H1 (cell line): ENCODE results near the gene ILKAP. TPM values are rescaled to one million over a fixed set of nuclear protein-coding genes. Genes with fewer than 3 reads are reported as not detected.

Experiments used
- CTCF ChIA-PET: fragments of 300-600 bp; sonication (Branson Sonifier 250); formaldehyde crosslinking; loops from one replicate; lab custom pipeline; 2021; ENCODE audit not compliant: partially characterized antibody; lab: Charles Lee
- POLR2A ChIA-PET: fragments of 300-600 bp; sonication (Branson Sonifier 250); formaldehyde crosslinking; loops from one replicate; lab custom pipeline; 2021; ENCODE audit warnings: inconsistent platforms; ENCODE audit not compliant: partially characterized antibody; lab: Charles Lee
- DNase-seq, 2 experiments: peaks; one replicate each; pipeline versions ENCODE4 v3.0.0 to v3.0.0-alpha.2; 2010 to 2022; ENCODE audit warnings: low spot score in 2 of 2, low read depth in 1 of 2, mixed read lengths in 1 of 2
- FAIRE-seq: peaks from 2 replicates; lab custom pipeline; 2011; peaks lifted over from hg19 to GRCh38; lab: Jason Lieb, UNC
- H2AFZ ChIP-seq: 2 replicates; pipeline ENCODE4 v1.8.1; 2012; ENCODE audit warnings: low read length, inconsistent platforms
- H2AK5ac ChIP-seq: 2 replicates; pipeline ENCODE4 v1.6.1; 2013; ENCODE audit warnings: low read depth, low read length
- H2BK120ac ChIP-seq: replicated peaks from 2 replicates; pipeline ENCODE3; 2013; ENCODE audit warnings: low read depth, low read length, inconsistent platforms
- H2BK12ac ChIP-seq: 2 replicates; pipeline ENCODE4 v1.6.1; 2013; ENCODE audit warnings: low read depth, low read length
- H2BK15ac ChIP-seq: 2 replicates; pipeline ENCODE4 v1.6.1; 2013; ENCODE audit warnings: low read length
- H2BK20ac ChIP-seq: 2 replicates; pipeline ENCODE4 v1.6.1; 2013; ENCODE audit warnings: low read length
- H2BK5ac ChIP-seq: 2 replicates; pipeline ENCODE4 v1.6.1; 2013; ENCODE audit warnings: low read depth, low read length
- H3K14ac ChIP-seq: 2 replicates; pipeline ENCODE4 v1.6.1; 2013; ENCODE audit warnings: inconsistent platforms; ENCODE audit not compliant: insufficient read length
- H3K18ac ChIP-seq: 2 replicates; pipeline ENCODE4 v1.6.1; 2013; ENCODE audit warnings: low read length; ENCODE audit errors: extremely low read depth
- H3K23ac ChIP-seq: 2 replicates; pipeline ENCODE4 v1.6.1; 2013; ENCODE audit warnings: inconsistent platforms; ENCODE audit not compliant: insufficient read length
- H3K23me2 ChIP-seq: 2 replicates; pipeline ENCODE4 v1.6.1; 2013; ENCODE audit warnings: low read depth, low read length
- H3K27ac ChIP-seq: 2 replicates; pipeline ENCODE4 v1.6.1; 2011; ENCODE audit warnings: low read depth, low read length, inconsistent platforms
- H3K27me3 ChIP-seq, 4 experiments: replicated peaks in 1 of 4; 1 replicate in 1 of 4; 2 replicates in 3 of 4; pipeline versions ENCODE4 v1.6.1 to v1.8.1; 2011 to 2013; ENCODE audit warnings: low read length in 3 of 4, mild to moderate bottlenecking in 3 of 4, inconsistent platforms in 2 of 4, mixed read lengths in 2 of 4, moderate library complexity in 1 of 4; ENCODE audit not compliant: control insufficient read depth in 3 of 4, insufficient read depth in 3 of 4; ENCODE audit errors: extremely low read depth in 1 of 4
- H3K36me3 ChIP-seq, 4 experiments: 2 replicates each; pipeline versions ENCODE4 v1.6.1 to v1.8.1; 2011 to 2013; ENCODE audit warnings: mild to moderate bottlenecking in 4 of 4, low read length in 3 of 4, moderate library complexity in 2 of 4, control low read depth in 1 of 4, inconsistent platforms in 1 of 4; ENCODE audit not compliant: insufficient read depth in 4 of 4, control insufficient read depth in 2 of 4
- H3K4ac ChIP-seq: replicated peaks from 2 replicates; pipeline ENCODE3; 2013; ENCODE audit warnings: low read length, low read depth, mixed read lengths, inconsistent platforms; ENCODE audit not compliant: insufficient read length
- H3K4me1 ChIP-seq, 4 experiments: replicated peaks in 1 of 4; 1 replicate in 1 of 4; 2 replicates in 3 of 4; pipeline versions ENCODE4 v1.6.1 to v1.8.1; 2011 to 2013; ENCODE audit warnings: low read length in 3 of 4, inconsistent platforms in 2 of 4, mixed read lengths in 1 of 4; ENCODE audit not compliant: insufficient read depth in 4 of 4, control insufficient read depth in 3 of 4
- H3K4me2 ChIP-seq, 2 experiments: 2 replicates each; pipeline versions ENCODE4 v1.6.1 to v1.8.1; 2011 to 2013; ENCODE audit warnings: low read depth in 2 of 2, low read length in 2 of 2, control low read depth in 1 of 2, inconsistent platforms in 1 of 2, mild to moderate bottlenecking in 1 of 2; ENCODE audit not compliant: insufficient read depth in 1 of 2
- H3K4me3 ChIP-seq, 4 experiments: fragments of 200-600, 300-600 bp in 1 of 4; sonication (generic), shearing (Covaris generic), sonication (Bioruptor Twin) in 1 of 4; 2 replicates each; pipeline versions ENCODE4 v1.5.1 to v1.8.1; 2011 to 2016; ENCODE audit warnings: low read length in 4 of 4, low read depth in 3 of 4, control low read depth in 2 of 4, inconsistent platforms in 2 of 4, mild to moderate bottlenecking in 2 of 4, mixed read lengths in 1 of 4, moderate library complexity in 1 of 4; ENCODE audit not compliant: insufficient read depth in 2 of 4; ENCODE audit errors: extremely low read depth in 1 of 4
- H3K56ac ChIP-seq: replicated peaks from 2 replicates; pipeline ENCODE3; 2013; ENCODE audit warnings: low read depth, mild to moderate bottlenecking, mixed read lengths, low read length, inconsistent platforms; ENCODE audit not compliant: insufficient read length
- H3K79me1 ChIP-seq: 2 replicates; pipeline ENCODE4 v1.6.1; 2013; ENCODE audit warnings: low read depth, low read length, control low read depth
- H3K79me2 ChIP-seq, 2 experiments: 2 replicates each; pipeline versions ENCODE4 v1.6.1 to v1.8.1; 2012 to 2013; ENCODE audit warnings: low read length in 2 of 2, mild to moderate bottlenecking in 2 of 2, inconsistent platforms in 1 of 2; ENCODE audit not compliant: insufficient read depth in 2 of 2, control insufficient read depth in 1 of 2
- H3K9ac ChIP-seq, 4 experiments: replicated peaks in 1 of 4; 1 replicate in 1 of 4; 2 replicates in 3 of 4; pipeline versions ENCODE4 v1.6.1 to v1.8.1; 2011 to 2013; ENCODE audit warnings: low read depth in 3 of 4, low read length in 3 of 4, control low read depth in 2 of 4, mild to moderate bottlenecking in 2 of 4, moderate library complexity in 2 of 4, inconsistent platforms in 1 of 4; ENCODE audit errors: extremely low read depth in 1 of 4
- H3K9me3 ChIP-seq, 2 experiments: 2 replicates each; pipeline versions ENCODE4 v1.6.1 to v1.8.1; 2012 to 2013; ENCODE audit warnings: mild to moderate bottlenecking in 2 of 2, moderate library complexity in 2 of 2, control low read depth in 1 of 2, inconsistent platforms in 1 of 2, low read depth in 1 of 2, low read length in 1 of 2, mixed read lengths in 1 of 2; ENCODE audit not compliant: insufficient read depth in 2 of 2
- H4K20me1 ChIP-seq, 2 experiments: replicated peaks in 1 of 2; 2 replicates each; pipeline versions ENCODE3 to v1.8.1; 2011 to 2013; ENCODE audit warnings: inconsistent platforms in 2 of 2, low read length in 2 of 2, mild to moderate bottlenecking in 1 of 2; ENCODE audit not compliant: insufficient read depth in 2 of 2, control insufficient read depth in 1 of 2
- H4K5ac ChIP-seq: 2 replicates; pipeline ENCODE4 v1.6.1; 2013; ENCODE audit warnings: low read length, low read depth, mixed read lengths, inconsistent platforms; ENCODE audit not compliant: insufficient read length
- H4K8ac ChIP-seq: 2 replicates; pipeline ENCODE4 v1.8.0; 2013; ENCODE audit warnings: mild to moderate bottlenecking, moderate library complexity, low read length, inconsistent platforms; ENCODE audit not compliant: insufficient read depth; ENCODE audit errors: extremely low read depth
- H4K91ac ChIP-seq: replicated peaks from 2 replicates; pipeline ENCODE3; 2013; ENCODE audit warnings: low read length, mixed read lengths, inconsistent platforms; ENCODE audit not compliant: insufficient read length
- KDM1A ChIP-seq: fragments of 200-600, 300-600 bp; sonication (generic); IDR thresholded peaks from 2 replicates; pipeline ENCODE4 v1.7.1; 2016; ENCODE audit warnings: mild to moderate bottlenecking, low read length, borderline replicate concordance
- RAD21 ChIP-seq, 2 experiments: IDR thresholded peaks in 1 of 2; conservative IDR thresholded peaks in 1 of 2; 2 replicates each; pipeline ENCODE4 v1.6.1; 2011; ENCODE audit warnings: low read depth in 2 of 2, low read length in 2 of 2, improper control_type of control experiment in 1 of 2, inconsistent platforms in 1 of 2, mild to moderate bottlenecking in 1 of 2, moderate library complexity in 1 of 2
- RNF2 ChIP-seq: fragments of 200-900, 300-1000 bp; sonication (generic); IDR thresholded peaks from 2 replicates; pipeline ENCODE4 v1.7.1; 2016; ENCODE audit warnings: borderline replicate concordance, low read depth, mild to moderate bottlenecking, antibody characterized with exemption, low read length; ENCODE audit not compliant: poor library complexity, severe bottlenecking; ENCODE audit errors: missing control alignments
- SAP30 ChIP-seq: fragments of 300-600 bp; sonication (generic); IDR thresholded peaks from 2 replicates; pipeline ENCODE4 v1.7.1; 2012; ENCODE audit warnings: low read length, moderate library complexity, mild to moderate bottlenecking, inconsistent platforms; ENCODE audit not compliant: insufficient read depth, insufficient replicate concordance
- WGBS, 2 experiments: shearing (Covaris generic) in 1 of 2; methylation state at CpG; one replicate each; pipeline versions ENCODE4 v1.1.6 to v1.1.7; 2013 to 2015; ENCODE audit warnings: low lambda C conversion rate in 2 of 2, mixed read lengths in 2 of 2, inconsistent platforms in 1 of 2, low coverage in 1 of 2, missing lambda C conversion rate in 1 of 2; ENCODE audit not compliant: insufficient replicate concordance in 2 of 2, insufficient coverage in 1 of 2, insufficient read length in 1 of 2; ENCODE audit errors: extremely low coverage in 1 of 2, missing lambda C conversion rate in 1 of 2; 5-methylcytosine and 5-hydroxymethylcytosine counted together
- polyA plus RNA-seq, 7 experiments: library from polyadenylated mRNA; depleted of rRNA in 3 of 7; stranded (reverse) in 5 of 7; unstranded in 2 of 7; fragments of >200 nt in 5 of 7; fragments of 200-250 nt in 2 of 7; gene quantifications; 1 replicate in 5 of 7; 2 replicates in 1 of 7; 4 replicates in 1 of 7; pipeline versions ENCODE4 v1.2.1 to v1.2.3, GENCODE V29; 2011 to 2013; ENCODE audit warnings: missing spikeins in 2 of 7, mixed read lengths in 2 of 7
- total RNA-seq: library from RNA; stranded (reverse); fragmentation: NEBNext Ultra II Directional; extraction: Animal tissue kit (Norgen Biotek cat#: 25700); gene quantifications from 2 replicates; pipeline ENCODE4 v1.2.1, GENCODE V29; 2021
- TF ChIP-seq, protein P1 (sequence below), 3 experiments: IDR thresholded peaks; 1 replicate in 2 of 3; 2 replicates in 1 of 3; pipeline versions ENCODE4 v1.5.1 to v1.6.1; 2011; ENCODE audit warnings: low read length in 3 of 3, mild to moderate bottlenecking in 3 of 3, inconsistent platforms in 2 of 3, low read depth in 1 of 3, moderate library complexity in 1 of 3; ENCODE audit not compliant: insufficient read depth in 1 of 3; ENCODE audit errors: control extremely low read depth in 1 of 3

Gene ILKAP
- total and polyA plus RNA-seq, 2 of the 8 experiments (the other 6 are each of a cell fraction or from before 2014, with no cell fraction given), result 23.5 to 33.8 TPM

- Histone ChIP-seq H3K23ac (no peak overlapping the region), H2BK15ac (0 out of 2 replicates have a peak overlapping the region, but pooled peaks have one; percentile 72), H2AK5ac (no peak overlapping the region), H3K23me2 (peaks cover 15% of the 10 kb centered on the region; the same call in 1 of the 2 replicates), H2BK12ac (peak overlapping the region; percentile 87; the same call in 1 of the 2 replicates), H3K9me3 (peaks cover 0 to 5% of the 10 kb centered on the region in 2 experiments; a peak in 2 of 4 replicates), H2BK120ac (no peak overlapping the region), H3K4me3 (no peak overlapping the region), H3K79me1 (no peaks in the 10 kb centered on the region), H2AFZ (no peak overlapping the region), H3K36me3 (peaks cover 0 to 5% (median 0%) of the 10 kb centered on the region in 4 experiments; a peak in 1 of 8 replicates), H3K79me2 (no peaks in the 10 kb centered on the region), H3K56ac (no peak overlapping the region), H3K4me1 (peaks cover 3 to 15% (median 7%) of the 10 kb centered on the region in 4 experiments), H4K5ac (no peak overlapping the region), H4K20me1 (no peaks in the 10 kb centered on the region), H3K14ac (no peak overlapping the region), H3K18ac (peak overlapping the region; percentile 13; the same call in 1 of the 2 replicates), H2BK5ac (no peak overlapping the region), H3K4ac (no peak overlapping the region), H2BK20ac (no peak overlapping the region), H4K91ac (no peak overlapping the region), H3K27ac (no peak overlapping the region), H3K9ac (no peak overlapping the region), H4K8ac (no peak overlapping the region; the same call in 1 of the 2 replicates), H3K27me3 (peaks cover 4 to 23% (median 15%) of the 10 kb centered on the region in 4 experiments), H3K4me2 (0 out of 4 replicates have a peak overlapping the region, but pooled peaks of 1 of the 2 experiments have one; percentile 15)
- no peak for FAIRE-seq
- no peak for DNase-seq
- POLR2A ChIA-PET, result interaction anchor here (1.0 to 1.6 kb wide), 2 partner anchors 12 to 45 kb away, joined by 3 to 4 read pairs; partner anchors contain the start of gene PER2
- TF ChIP-seq, protein P1, sequence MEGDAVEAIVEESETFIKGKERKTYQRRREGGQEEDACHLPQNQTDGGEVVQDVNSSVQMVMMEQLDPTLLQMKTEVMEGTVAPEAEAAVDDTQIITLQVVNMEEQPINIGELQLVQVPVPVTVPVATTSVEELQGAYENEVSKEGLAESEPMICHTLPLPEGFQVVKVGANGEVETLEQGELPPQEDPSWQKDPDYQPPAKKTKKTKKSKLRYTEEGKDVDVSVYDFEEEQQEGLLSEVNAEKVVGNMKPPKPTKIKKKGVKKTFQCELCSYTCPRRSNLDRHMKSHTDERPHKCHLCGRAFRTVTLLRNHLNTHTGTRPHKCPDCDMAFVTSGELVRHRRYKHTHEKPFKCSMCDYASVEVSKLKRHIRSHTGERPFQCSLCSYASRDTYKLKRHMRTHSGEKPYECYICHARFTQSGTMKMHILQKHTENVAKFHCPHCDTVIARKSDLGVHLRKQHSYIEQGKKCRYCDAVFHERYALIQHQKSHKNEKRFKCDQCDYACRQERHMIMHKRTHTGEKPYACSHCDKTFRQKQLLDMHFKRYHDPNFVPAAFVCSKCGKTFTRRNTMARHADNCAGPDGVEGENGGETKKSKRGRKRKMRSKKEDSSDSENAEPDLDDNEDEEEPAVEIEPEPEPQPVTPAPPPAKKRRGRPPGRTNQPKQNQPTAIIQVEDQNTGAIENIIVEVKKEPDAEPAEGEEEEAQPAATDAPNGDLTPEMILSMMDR (IDR thresholded peaks at IDR 0.05; ENCODE audit: control extremely low read depth in 1 of 3, insufficient read depth in 1 of 3, low read depth in 1 of 3, low read length in 3 of 3), result peak in 2 of 3 experiments; percentile 32 to 40; a peak in 2 of 4 replicates
- TF ChIP-seq SAP30 (no peak), RAD21 (IDR thresholded peaks at IDR 0.05 in 1 of 2, conservative IDR thresholded peaks at IDR 0.05 in 1 of 2; ENCODE audit: low read depth in 2 of 2, low read length in 2 of 2) (0 out of 4 replicates have a peak, but pooled peaks of 1 of the 2 experiments have one; percentile 1), KDM1A (no peak), RNF2 (no peak)
- CTCF ChIA-PET, result interaction anchor here (1.3 to 16.7 kb wide), 4 partner anchors 9 to 61 kb away, joined by 3 to 208 read pairs (median 9); no protein-coding TSS in a partner anchor
- 75% methylated on average over 10 of the region's 10 CpGs; no CpG with 5 or more reads in 1 of the 2 experiments for WGBS, 2 experiments
These were observed 40.1 kb upstream of the ILKAP start for GRCh38 chr2:238243496-238244076.
